Activated CD4-positive, alpha-beta T cell treated with anti-CD3 and anti-CD28 coated beads, Interleukin-2, amount 50 U/mL, for 4 hours (primary cell): ENCODE results near the gene LDHB.
A peak's percentile ranks its signal among the peaks of the same experiment; 100 is the strongest.
"Not testable (repeated sequence)": the region's sequence is repeated elsewhere in the genome, so short reads cannot be mapped to it uniquely, and the experiment has no call there.

Experiments used
- DNase-seq, 2 experiments: peaks; one replicate each; pipeline ENCODE4 v3.0.0-alpha.2; 2020

The LDHB gene

DNA sequence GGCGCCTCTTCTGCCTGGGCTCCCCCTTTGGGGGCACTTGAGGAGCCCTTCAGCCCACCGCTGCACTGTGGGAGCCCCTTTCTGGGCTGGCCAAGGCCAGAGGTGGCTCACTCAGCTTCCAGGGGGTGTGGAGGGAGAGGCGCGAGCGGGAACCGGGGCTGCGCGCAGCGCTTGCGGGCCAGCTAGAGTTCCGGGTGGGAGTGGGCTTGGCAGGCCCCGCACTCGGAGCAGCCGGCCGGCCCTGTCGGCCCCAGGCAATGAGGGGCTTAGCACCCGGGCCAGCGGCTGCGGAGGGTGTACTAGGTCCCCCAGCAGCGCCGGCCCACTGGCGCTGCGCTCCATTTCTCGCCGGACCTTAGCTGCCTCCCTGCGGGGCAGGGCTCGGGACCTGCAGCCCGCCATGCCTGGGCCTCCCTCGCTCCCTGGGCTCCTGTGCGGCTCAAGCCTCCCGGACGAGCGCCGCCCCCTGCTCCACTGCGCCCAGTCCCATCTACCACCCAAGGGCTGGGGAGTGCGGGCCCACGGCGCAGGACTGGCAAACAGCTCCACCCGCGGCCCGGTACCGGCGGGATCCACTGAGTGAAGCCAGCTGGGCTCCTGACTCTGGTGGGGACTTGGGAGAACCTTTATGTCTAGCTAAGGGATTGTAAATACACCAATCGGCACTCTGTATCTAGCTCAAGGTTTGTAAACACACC lies 3.9 kb upstream of the LDHB start:
- not testable (repeated sequence) for DNase-seq

DNA sequence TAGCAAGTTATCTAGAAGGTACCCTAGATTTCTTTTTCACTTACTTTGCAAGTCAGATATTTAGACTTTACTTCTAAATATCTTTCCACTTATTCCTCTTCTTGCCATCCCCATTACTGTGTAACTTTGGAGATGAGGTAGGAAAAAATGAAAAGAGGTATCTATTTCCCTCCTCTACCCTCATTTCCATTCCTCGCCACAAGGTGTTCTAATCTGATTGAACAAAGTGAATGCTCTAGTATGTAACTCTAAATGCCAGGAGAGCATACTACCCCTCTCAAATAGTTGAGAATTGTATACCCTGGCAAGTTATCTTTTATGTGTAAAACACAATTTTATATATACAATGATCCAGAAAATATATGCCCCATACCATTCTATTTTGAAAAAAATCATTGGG lies 1.7 kb upstream of the LDHB start:
- no peak for DNase-seq

DNA sequence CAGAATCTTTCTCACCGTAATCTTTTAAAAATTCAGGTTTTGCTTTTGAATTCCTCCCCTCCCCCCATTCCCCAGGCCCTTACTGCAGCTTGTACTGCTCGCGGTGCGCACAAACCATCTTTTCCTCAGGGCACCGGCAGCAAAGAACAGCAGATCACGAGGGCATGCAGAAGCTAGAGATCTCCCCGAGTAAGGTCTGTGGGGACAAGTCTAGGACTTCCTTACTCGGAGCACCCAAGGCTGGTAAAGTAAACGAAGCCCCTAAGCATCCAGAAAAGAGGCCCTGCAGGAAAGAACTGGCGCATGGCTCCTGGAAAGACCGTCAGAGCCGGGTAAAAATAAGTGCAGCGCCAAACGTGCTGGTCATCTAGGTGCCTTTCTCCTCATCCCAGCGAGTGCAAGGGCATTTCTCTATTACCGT lies 727 bp downstream of the LDHB start:
- peak; percentile 27 to 33 for DNase-seq

DNA sequence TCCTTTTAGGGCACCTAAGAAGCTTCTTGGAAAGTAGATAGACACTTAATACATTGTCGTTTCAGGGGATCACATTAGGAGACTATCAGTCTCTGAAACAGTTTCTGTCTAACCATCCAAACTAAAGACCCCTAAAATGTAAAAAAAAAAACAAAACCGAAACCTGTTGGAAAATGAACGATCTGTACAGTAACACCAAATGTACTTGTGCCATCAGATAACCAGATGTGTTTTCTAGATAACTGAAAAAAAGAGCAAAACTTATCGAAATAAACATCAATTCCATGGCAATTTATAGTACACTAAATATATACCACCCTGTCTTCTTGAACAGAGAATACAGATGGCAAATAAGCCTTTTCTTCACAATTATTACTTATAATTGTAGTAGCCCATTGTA lies 2.1 kb downstream of the LDHB start:
- DNase-seq = no peak

DNA sequence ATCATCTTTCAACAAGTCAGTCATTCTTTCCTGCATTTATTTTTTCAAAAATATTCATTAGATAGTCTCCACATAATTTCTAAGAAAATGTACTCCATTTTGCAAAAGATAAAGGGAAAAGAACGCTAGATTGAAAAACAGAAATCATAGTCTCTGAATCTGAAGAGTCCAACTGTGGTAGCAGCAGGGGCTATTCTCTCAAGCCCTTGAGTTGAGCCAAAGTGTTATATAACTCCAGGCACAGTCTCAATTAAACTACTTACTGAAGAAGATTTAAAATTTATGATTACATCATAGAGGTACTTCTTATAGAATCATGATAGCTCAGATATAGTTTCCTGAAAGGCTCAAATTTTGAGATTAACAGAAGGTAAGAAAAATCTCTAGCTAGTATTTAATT lies 5.8 kb downstream of the LDHB start:
- no peak for DNase-seq

DNA sequence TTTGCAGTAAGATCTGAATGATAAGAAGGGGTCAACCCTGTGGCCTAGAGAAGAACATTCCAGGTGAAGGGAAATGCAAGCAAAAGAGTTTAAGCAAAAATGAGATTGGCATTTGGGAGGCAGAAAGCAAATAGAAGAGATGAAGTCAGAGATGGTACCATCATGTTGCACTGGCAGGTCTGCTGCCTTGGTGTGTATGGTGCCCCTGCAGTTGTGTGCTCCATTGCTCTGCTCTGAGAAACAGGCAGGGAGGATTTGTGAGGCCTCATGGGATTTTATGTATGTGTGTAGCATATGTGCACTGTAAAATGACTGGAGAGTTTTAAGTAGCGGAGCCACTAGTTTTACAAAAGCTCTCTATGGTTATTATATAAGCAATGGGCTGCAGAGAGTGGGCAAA lies 6.6 kb downstream of the LDHB start:
- DNase-seq = no peak

DNA sequence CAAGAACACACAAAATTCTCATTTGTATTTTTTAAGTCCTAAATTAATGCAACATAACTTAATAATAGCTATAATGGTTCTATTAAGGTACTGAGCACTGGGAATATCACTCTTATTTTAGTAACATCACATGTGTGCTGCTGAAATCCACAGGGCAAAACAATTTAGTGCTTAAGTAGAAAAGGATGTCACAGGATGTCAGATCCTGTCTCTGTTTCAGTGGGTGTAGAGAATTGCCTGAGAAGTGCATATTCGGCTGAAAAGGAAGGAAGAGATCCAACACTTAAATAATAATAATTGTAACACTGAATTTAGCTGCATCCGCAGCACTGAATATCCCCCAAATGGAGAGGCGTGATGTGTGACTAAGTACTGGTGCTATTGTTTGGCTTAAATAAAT lies 8.6 kb downstream of the LDHB start:
- DNase-seq = no peak

DNA sequence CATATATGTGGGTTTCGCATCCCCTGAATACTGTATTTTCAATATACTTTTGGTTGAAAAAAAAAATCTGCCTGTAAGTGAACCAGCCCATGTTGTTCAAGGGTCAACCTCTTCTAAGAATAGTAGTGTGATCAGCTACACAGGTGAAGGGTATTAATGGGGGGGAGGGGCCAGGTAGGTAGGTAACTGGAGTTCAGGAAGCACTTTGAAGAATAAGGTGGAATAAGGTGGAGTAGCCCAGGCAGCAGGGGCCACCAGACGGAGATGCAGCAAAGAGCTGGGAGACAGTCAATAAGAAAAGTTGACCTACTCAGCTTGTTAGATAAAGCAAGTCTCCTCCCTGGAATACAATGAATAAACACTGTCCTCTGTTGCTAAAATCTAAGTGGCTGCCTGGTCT lies 9.3 kb downstream of the LDHB start:
- DNase-seq = no peak

DNA sequence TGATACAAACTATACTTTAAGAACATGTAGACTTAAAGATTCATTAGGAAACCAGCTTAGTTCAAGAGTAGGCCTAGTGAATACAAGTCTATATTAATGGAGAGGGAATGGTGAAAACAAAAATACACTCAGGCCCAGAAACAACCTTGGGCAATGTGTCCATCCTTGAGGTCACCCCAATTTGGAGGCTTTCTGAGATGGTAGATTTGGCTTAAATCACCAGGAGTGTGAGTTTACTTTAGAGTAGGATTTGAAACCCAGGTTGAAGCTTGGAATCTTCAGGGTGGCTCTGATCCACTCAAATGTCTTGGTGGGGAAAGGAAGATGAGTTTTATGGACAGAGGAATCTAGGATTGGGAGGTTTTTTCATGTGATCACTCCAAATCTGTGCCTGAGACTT lies 10.5 kb downstream of the LDHB start:
- DNase-seq = no peak

DNA sequence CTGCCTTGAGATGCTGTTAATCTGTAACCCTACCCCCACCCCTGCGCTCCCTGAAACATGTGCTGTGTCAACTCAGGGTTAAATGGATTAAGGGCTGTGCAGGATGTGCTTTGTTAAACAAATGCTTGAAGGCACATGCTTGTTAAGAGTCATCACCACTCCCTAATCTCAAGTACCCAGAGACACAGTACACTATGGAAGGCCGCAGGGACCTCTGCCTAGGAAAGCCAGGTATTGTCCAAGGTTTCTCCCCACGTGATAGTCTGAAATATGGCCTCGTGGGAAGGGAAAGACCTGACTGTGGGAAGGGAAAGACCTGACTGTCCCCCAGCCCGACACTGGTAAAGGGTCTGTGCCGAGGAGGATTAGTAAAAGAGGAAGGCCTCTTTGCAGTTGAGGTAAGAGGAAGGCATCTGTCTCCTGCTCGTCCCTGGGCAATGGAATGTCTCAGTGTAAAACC lies 12.6 kb downstream of the LDHB start:
- not testable (repeated sequence) for DNase-seq

DNA sequence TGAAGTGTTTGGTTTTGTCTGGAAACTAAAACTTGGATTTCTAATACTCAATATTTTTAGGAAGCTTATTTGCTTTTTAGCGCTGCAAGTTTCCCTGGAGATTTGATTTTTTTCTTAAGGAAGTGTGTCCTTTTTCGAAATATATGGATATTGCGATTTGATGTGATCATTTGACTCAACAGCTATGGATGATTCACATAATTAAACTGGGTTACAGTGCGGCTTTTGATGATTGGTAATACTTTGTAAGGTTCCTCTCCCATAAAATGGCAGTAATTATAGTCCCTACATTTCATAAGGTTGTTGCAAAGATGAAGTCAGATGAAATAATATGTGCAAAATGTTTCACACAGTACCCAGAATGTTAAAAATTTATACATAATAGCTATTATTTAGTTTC lies 13.1 kb downstream of the LDHB start:
- DNase-seq = no peak

DNA sequence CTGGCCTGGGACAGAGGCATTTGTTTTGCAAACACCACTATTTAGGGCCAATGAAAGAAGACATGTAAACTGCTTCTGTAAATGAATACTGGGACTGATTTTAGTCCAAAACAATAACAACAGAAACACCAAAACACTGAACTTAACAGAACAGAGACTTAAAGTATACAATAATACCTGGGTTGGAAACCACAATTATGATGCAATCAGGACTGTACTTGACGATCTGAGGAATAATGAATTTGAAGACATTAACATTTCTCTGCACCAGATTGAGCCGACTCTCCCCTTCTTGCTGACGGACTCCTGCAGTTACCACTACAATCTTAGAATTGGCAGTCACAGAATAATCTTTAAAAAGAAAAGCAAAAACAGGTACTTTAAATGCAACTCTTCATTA lies 13.9 kb downstream of the LDHB start:
- no peak for DNase-seq

DNA sequence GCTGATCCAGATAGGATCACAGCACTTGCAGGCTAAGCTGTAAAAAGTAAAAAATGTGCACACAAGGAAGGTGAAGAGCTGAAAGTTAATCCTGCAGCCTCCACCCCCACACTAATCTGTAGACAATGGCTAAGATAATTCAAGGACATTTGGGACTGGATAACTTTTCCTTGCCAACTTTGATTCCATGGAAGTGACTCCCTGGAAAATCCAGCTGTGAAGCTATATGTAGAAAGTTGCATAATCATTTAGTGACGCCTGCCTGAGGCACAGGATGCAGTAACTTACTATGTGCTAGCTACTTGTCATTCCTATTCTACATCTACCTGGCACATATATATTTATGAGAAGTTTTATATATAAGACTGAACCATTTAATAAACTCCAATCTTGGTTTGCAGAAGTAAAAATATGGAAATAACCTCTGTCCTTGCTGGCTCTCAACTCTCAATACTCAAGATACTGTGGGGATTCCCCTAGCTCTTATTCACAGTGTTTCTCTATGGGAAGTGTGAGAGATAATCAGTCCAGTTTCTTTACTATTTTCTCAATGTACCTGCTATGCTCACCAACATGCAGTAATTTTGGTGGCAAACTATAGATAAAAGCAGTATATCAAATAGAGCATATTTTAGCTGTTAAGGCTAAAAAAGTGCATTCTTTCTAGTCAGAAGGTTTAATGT lies 14.8 kb downstream of the LDHB start:
- DNase-seq = no peak

DNA sequence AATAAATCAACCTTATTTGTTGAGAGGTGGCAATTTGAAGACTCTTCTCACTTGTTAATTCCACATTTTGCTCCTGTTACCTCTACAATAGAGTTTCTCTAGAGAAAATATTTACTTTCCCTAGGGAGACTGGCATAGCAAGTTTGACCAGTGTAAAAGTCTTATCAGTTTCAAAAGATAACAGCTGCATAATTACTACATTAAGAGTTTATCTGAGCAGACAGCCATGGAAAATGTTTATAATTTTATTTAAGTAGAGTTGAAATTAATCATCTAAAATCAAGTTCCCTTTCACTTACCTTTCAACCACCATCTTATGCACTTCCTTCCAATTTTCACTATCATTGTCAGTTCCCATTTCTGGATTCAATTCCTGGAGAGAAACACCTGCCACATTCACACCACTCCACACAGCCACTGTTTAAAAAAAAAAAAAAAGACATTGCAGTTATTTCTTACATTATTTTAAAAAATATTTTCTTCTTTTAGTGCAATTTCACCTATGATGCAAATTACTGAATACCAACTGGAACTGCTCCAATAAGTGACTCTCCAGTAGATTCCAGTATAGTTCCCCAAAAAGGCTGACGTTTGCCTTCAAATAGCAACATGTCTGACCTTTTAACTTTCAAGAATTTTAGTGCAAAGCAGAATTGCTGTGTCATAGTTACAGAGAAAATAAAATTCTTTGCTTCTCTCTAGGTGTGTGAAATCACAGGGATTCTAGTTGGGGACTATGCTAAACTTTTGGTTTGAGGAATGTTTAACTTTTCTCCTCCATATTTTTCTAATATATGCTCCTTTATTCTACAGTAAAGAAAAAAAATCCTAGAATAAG lies 19.4 kb downstream of the LDHB start:
- no peak for DNase-seq

DNA sequence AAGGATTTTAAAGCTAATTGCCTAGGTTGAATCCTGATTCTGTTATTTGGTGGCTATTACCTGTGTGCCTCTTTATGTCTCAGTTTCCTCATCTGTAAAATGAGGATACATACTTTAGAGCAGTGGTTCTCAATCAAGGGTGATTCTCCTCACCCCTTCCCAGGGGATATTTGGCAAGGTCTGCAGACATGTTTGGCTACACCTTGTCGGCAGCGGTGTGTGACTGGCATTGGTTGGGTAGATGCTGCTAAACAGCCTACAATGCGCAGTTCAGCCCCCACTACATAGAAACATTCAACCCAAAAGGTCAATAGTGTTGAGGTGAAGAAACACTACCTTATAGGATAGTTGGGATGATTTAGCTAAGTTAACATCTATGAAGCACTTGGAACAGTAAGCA lies 23.4 kb downstream of the LDHB start:
- no peak for DNase-seq

DNA sequence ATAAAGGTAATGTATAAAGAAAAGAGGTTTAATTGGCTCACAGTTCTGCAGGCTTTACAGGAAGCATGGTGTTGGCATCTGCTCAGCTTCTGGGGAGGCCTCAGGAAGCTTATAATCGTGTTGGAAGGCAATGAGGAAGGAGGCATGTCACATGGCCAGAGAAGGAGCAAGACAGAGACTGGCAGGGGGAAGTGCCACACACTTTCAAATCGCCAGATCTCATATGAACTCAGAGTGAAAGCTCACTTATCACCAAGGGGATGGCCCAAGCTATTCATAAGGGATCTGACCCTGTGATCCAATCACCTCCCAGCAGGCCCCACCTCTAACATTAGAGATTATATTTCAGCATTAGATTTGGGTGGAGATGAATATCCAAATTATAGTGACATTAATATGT lies 26.3 kb downstream of the LDHB start:
- no peak for DNase-seq

DNA sequence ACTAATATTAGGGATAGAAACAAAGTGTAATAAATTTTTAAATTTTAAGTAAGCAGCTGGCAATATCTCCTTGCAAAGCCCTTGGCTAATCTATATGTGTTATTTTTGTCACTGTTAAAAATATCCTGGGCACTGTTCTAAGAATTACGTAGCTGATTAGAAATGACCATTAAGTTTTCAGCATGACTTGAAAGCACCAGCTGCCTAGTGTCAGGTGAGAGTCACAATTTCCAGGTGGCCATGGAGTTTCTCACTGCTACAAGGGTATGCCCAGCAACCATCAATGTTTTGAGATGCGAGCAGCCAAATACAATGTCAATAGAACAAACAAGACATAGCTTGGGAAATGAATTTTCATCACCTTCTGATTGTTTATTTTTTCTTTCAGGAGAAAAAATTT lies 29.7 kb downstream of the LDHB start:
- DNase-seq = no peak

DNA sequence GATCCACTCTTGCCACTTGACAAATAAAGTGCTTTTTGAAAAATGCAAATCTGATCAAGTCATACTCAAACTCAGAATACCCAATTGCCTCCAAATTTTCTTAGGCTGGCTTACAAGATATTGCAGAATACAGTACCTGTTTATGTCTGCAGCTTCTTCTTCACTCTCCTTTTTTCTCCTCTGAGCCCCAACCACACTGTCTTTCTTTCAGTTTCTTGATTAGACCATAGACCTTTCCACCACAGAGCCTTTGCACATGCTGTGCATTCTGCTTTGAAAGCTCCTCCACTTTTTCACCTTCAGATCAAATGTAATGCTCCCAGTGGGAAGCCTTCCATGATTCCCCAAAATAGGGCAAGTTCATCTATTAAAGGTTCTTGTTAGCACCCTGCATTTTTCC lies 39.1 kb downstream of the LDHB start:
- DNase-seq = no peak

DNA sequence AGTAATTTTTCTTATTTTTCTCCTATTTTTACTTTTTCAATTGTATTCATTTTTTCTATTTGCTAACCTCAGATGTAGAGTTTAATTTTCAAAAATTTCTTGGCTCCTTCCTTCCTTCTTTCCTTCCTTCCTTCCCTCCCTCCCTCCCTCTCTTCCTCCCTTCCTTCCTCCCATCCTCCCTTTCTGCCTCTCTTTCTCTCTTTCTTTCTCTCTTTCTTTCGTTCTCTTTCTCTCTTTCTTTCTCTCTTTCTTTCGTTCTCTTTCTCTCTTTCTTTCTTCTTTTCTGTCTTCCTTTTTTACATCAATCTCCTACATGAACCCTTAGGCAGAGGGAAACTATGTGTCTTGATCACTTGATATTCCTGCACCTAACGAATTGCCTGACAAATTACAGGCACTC lies 40.6 kb downstream of the LDHB start:
- no peak for DNase-seq

DNA sequence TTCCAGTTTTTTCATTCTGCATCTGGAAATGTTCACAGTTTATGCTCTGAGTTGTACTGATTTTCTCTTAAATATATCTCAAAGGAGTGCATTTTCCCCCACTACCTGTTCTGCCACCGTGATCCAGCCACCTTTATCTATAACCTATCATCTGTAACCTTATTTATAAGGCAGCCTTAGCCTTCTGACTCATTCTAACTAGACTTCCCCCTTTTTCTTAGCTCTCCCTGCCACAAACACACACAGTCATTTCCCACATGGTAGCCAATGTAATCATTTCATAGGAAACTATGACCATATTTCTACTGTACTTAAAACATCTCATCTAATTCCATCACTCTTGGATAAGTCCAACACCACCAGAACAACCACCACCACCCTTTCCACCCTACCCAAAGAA lies 42.2 kb downstream of the LDHB start:
- peak; percentile 7 to 14 for DNase-seq

DNA sequence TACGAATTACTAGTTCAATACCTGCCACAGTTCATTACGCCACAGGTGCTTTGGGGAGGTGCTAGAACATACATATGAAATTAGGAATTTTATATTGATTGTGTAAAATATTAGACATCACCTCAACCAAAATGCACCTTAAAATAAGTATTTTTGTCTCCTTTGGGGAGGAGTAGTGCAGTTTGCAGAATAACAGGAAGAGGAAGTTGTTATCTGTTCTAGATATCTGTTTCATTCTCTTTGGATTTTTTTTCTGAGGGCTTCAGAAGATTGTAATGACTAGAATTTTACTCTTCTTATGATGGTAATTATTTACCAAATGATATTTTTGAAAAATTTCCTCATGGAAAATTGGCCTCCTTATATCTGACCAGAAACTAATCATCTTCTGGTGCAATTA lies 43.1 kb downstream of the LDHB start:
- no peak for DNase-seq

DNA sequence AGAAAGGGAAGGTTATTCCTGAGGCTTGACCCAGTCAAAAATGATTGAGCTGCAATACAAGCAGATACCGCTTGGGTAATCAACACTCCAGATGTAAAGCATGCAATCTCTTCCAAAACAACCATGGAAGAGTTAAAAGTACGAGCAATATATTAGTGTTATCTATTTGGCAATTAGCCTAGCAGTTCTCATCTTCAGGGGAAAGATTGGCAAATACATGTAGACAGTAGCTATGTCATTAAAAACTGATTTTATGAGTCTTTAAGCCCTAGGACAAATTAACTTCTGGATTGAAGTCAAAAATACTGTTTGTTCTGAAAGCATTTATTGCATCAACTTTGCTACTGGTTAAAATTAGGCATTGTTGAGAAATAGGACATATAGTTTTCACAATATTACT lies 43.7 kb downstream of the LDHB start:
- no peak for DNase-seq

DNA sequence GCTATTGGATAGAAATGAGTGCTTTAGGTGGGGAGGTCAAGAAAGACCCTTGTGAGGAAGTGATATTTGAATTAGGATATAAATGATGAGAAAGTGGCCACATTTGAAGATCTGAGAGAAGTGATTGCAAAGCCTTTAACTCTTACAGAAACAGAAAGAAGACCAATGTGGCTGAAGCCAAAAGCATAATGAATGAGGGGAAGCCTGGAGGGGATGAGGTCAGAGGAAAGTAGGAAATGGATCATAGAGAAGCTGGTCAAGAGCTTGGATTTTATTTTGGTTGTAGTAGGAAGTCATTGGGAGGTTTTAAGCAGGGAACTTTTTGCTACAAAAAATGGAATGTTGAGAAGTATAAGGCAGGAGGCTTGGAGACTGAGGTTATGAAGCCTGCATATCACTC lies 49.4 kb downstream of the LDHB start:
- DNase-seq = no peak

DNA sequence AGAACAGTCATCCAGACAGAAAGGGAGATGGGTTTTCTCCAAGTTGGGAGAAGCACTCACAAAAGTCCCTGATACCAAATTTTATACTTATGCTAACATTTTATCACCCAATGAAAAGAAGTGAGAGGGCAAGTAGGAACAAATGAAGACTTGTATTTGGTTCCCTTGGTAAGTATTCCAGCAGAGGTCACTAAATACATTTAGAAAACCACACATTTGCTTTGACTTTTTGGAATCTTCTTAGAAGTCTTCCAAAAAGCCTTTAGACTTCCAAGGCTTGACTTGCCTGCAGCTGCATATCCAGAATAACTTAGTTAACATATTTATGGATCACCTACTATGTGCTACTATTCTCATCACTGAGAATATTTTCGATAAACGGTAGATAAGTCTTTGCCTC lies 49.9 kb downstream of the LDHB start:
- DNase-seq = no peak
